Measurements from ENCODE around the gene ITGAD.

GRCh38 chr16:31472709-31473203 lies 79.6 kb downstream of the ITGAD start:
- TF ChIP-seq GATA3 (IDR thresholded peaks at IDR 0.05; ENCODE audit: low read depth, low read length) (no peak), GATA2 (IDR thresholded peaks at IDR 0.05; ENCODE audit: low read depth, low read length) (no peak)

Measured in SH-SY5Y (cell line).